ENCODE measurements around the gene HOXA9. TPM values are rescaled to one million over a fixed set of nuclear protein-coding genes. Genes with fewer than 3 reads are reported as not detected.

Gene HOXA9
- total and polyA plus RNA-seq, 2 of the 8 experiments (the other 6 are each of a cell fraction or from before 2014, with no cell fraction given), result not detected

DNA sequence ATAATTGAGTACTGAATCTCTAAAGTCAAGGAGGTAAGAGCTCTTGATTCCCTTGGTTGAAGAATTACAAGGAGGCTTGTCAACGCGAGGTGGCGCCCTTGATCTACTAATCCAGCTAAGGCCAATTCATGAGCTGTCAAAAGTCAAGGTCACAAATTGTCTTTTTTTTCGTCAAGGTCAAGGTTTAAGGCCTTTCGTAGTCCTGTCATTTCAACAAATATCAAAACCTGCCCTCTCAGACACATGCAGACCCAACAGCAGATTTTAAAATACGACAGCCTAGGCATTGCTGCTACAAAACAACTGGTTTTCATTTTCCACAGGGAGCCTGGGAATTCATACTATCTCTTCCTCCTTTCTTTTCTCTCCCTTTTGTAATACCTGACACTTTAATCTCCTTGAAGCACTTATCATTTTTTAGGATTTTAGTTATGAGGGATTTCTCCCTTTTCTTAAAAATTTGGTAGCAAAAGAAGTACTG is 31.0 kb upstream of the HOXA9 start:
- peaks cover 28 to 34% of the 10 kb centered on the region in 2 experiments for H4K20me1 ChIP-seq (replicated peaks in 1 of 2; ENCODE audit: control insufficient read depth in 1 of 2, insufficient read depth in 2 of 2, low read length in 2 of 2)
- H3K79me1 ChIP-seq (ENCODE audit: low read depth, low read length), result no peaks in the 10 kb centered on the region; the same call in 1 of the 2 replicates
- H3K27ac ChIP-seq (ENCODE audit: low read depth, low read length), result no peak overlapping the region
- no peak overlapping the region for H2BK5ac ChIP-seq (ENCODE audit: low read depth, low read length)
- H4K8ac ChIP-seq (ENCODE audit: extremely low read depth, insufficient read depth, low read length), result no peak overlapping the region
- CTCF ChIA-PET (ENCODE audit: partially characterized antibody), result interaction anchor here (0.6 to 3.2 kb wide), 45 partner anchors 8 to 900 kb away, joined by 3 to 31 read pairs (median 4); no protein-coding TSS in a partner anchor
- 9% methylated on average over 6 of the region's 6 CpGs; no CpG with 5 or more reads in 1 of the 2 experiments for WGBS, 2 experiments (ENCODE audit: extremely low coverage in 1 of 2, insufficient coverage in 1 of 2, insufficient read length in 1 of 2, insufficient replicate concordance in 2 of 2, low coverage in 1 of 2, low lambda C conversion rate in 2 of 2, missing lambda C conversion rate in 1 of 2)
- POLR2A ChIA-PET (ENCODE audit: partially characterized antibody), result no interaction called here
- no peak overlapping the region for H2BK20ac ChIP-seq (ENCODE audit: low read length)
- no peak overlapping the region for H4K91ac ChIP-seq (replicated peaks; ENCODE audit: insufficient read length, low read length)
- H3K4ac ChIP-seq (replicated peaks; ENCODE audit: insufficient read length, low read depth, low read length), result no peak overlapping the region
- no peak overlapping the region for H2BK12ac ChIP-seq (ENCODE audit: low read depth, low read length)
- peaks cover 0 to 3% of the 10 kb centered on the region in 2 experiments; a peak in 1 of 4 replicates for H3K9me3 ChIP-seq (ENCODE audit: insufficient read depth in 2 of 2, low read depth in 1 of 2, low read length in 1 of 2)
- H3K56ac ChIP-seq (replicated peaks; ENCODE audit: insufficient read length, low read depth, low read length), result no peak overlapping the region
- no peak overlapping the region for H3K4me3 ChIP-seq (ENCODE audit: extremely low read depth in 1 of 4, insufficient read depth in 2 of 4, low read depth in 3 of 4, low read length in 4 of 4)
- no peak overlapping the region for H3K9ac ChIP-seq (replicated peaks in 1 of 4; ENCODE audit: extremely low read depth in 1 of 4, low read depth in 3 of 4, low read length in 3 of 4)
- DNase-seq (ENCODE audit: low read depth in 1 of 2, low spot score in 2 of 2) (peak in 1 of 2 experiments; percentile 90), FAIRE-seq (peak; percentile 99)
- H2BK15ac ChIP-seq (ENCODE audit: low read length), result no peak overlapping the region
- no peak overlapping the region for H3K23ac ChIP-seq (ENCODE audit: insufficient read length)
- no peaks in the 10 kb centered on the region for H3K79me2 ChIP-seq (ENCODE audit: control insufficient read depth in 1 of 2, insufficient read depth in 2 of 2, low read length in 2 of 2)
- H3K14ac ChIP-seq (ENCODE audit: insufficient read length), result no peak overlapping the region
- H3K36me3 ChIP-seq (ENCODE audit: control insufficient read depth in 2 of 4, insufficient read depth in 4 of 4, low read length in 3 of 4), result peaks cover 0 to 15% (median 0%) of the 10 kb centered on the region in 4 experiments; a peak in 1 of 8 replicates
- H3K18ac ChIP-seq (ENCODE audit: extremely low read depth, low read length), result no peak overlapping the region
- H2AK5ac ChIP-seq (ENCODE audit: low read depth, low read length), result no peak overlapping the region
- H3K4me2 ChIP-seq (ENCODE audit: insufficient read depth in 1 of 2, low read depth in 2 of 2, low read length in 2 of 2), result no peak overlapping the region
- peaks cover 0 to 6% (median 4%) of the 10 kb centered on the region in 4 experiments; a peak in 4 of 7 replicates for H3K4me1 ChIP-seq (replicated peaks in 1 of 4; ENCODE audit: control insufficient read depth in 3 of 4, insufficient read depth in 4 of 4, low read length in 3 of 4)
- H4K5ac ChIP-seq (ENCODE audit: insufficient read length, low read depth, low read length), result no peak overlapping the region
- no peaks in the 10 kb centered on the region; the same call in 1 of the 2 replicates for H3K23me2 ChIP-seq (ENCODE audit: low read depth, low read length)
- TF ChIP-seq SRF (IDR thresholded peaks at IDR 0.05; ENCODE audit: low read depth, low read length) (no peak), POU5F1 (IDR thresholded peaks at IDR 0.05; ENCODE audit: low read depth, low read length) (no peak), RAD21 (IDR thresholded peaks at IDR 0.05 in 1 of 2, conservative IDR thresholded peaks at IDR 0.05 in 1 of 2; ENCODE audit: low read depth in 2 of 2, low read length in 2 of 2) (peak; percentile 96 to 97), SAP30 (IDR thresholded peaks at IDR 0.05; ENCODE audit: insufficient read depth, insufficient replicate concordance, low read length) (no peak), SIN3A (conservative IDR thresholded peaks at IDR 0.05 in 1 of 2, IDR thresholded peaks at IDR 0.05 in 1 of 2; ENCODE audit: low read depth in 1 of 2, low read length in 2 of 2) (peak in 1 of 2 experiments; percentile 80; a peak in 2 of 4 replicates), SP1 (IDR thresholded peaks at IDR 0.05; ENCODE audit: low read depth, low read length) (no peak)
- TF ChIP-seq, protein P1, sequence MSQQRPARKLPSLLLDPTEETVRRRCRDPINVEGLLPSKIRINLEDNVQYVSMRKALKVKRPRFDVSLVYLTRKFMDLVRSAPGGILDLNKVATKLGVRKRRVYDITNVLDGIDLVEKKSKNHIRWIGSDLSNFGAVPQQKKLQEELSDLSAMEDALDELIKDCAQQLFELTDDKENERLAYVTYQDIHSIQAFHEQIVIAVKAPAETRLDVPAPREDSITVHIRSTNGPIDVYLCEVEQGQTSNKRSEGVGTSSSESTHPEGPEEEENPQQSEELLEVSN (IDR thresholded peaks at IDR 0.05), result no peak
- TF ChIP-seq, protein P2, sequence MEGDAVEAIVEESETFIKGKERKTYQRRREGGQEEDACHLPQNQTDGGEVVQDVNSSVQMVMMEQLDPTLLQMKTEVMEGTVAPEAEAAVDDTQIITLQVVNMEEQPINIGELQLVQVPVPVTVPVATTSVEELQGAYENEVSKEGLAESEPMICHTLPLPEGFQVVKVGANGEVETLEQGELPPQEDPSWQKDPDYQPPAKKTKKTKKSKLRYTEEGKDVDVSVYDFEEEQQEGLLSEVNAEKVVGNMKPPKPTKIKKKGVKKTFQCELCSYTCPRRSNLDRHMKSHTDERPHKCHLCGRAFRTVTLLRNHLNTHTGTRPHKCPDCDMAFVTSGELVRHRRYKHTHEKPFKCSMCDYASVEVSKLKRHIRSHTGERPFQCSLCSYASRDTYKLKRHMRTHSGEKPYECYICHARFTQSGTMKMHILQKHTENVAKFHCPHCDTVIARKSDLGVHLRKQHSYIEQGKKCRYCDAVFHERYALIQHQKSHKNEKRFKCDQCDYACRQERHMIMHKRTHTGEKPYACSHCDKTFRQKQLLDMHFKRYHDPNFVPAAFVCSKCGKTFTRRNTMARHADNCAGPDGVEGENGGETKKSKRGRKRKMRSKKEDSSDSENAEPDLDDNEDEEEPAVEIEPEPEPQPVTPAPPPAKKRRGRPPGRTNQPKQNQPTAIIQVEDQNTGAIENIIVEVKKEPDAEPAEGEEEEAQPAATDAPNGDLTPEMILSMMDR (IDR thresholded peaks at IDR 0.05; ENCODE audit: control extremely low read depth in 1 of 3, insufficient read depth in 1 of 3, low read depth in 1 of 3, low read length in 3 of 3), result peak; percentile 9 to 82 (median 76)
- H3K27me3 ChIP-seq (replicated peaks in 1 of 4; ENCODE audit: control insufficient read depth in 3 of 4, extremely low read depth in 1 of 4, insufficient read depth in 3 of 4, low read length in 3 of 4), result peaks cover 83 to 100% (median 95%) of the 10 kb centered on the region in 4 experiments
- H2BK120ac ChIP-seq (replicated peaks; ENCODE audit: low read depth, low read length), result no peak overlapping the region
- H2AFZ ChIP-seq (ENCODE audit: low read length), result no peak overlapping the region

Measured in H1 (cell line).